Neural progenitor cell (in vitro differentiated cells): Measurements from ENCODE around the gene LTBP3. TPM values are rescaled to one million over a fixed set of nuclear protein-coding genes. Genes with fewer than 3 reads are reported as not detected.

ENCODE experiments used
- DNase-seq: peaks from one replicate; pipeline ENCODE4 v3.0.0-alpha.2; 2016; ENCODE audit warnings: low spot score
- H2AFZ ChIP-seq: fragments of 200-600 bp; sonication (generic); replicated peaks from 2 replicates; pipeline ENCODE4 v1.6.1; 2016; ENCODE audit warnings: antibody characterized with exemption
- H3F3A ChIP-seq: fragments of 200-600 bp; sonication (generic); 2 replicates; pipeline ENCODE4 v1.6.1; 2016; ENCODE audit warnings: antibody characterized with exemption, low read depth
- H3K27ac ChIP-seq: fragments of 200-600 bp; sonication (generic); 2 replicates; pipeline ENCODE4 v1.5.1; 2016; ENCODE audit warnings: mild to moderate bottlenecking
- H3K27me3 ChIP-seq: fragments of 200-600 bp; sonication (generic); 2 replicates; pipeline ENCODE4 v1.6.1; 2016; ENCODE audit warnings: mild to moderate bottlenecking, moderate library complexity
- H3K36me3 ChIP-seq: fragments of 200-600 bp; sonication (generic); 2 replicates; pipeline ENCODE4 v1.5.1; 2016
- H3K4me1 ChIP-seq: fragments of 200-600 bp; sonication (generic); 2 replicates; pipeline ENCODE4 v1.6.1; 2016; ENCODE audit warnings: mixed run types
- H3K4me2 ChIP-seq: fragments of 200-600 bp; sonication (generic); 2 replicates; pipeline ENCODE4 v1.6.1; 2016
- H3K4me3 ChIP-seq: fragments of 200-600 bp; sonication (generic); 2 replicates; pipeline ENCODE4 v1.5.1; 2016
- H3K79me2 ChIP-seq: fragments of 200-600 bp; sonication (generic); 2 replicates; pipeline ENCODE4 v1.6.1; 2016; ENCODE audit warnings: low read depth
- H3K9ac ChIP-seq: fragments of 200-600 bp; sonication (generic); 2 replicates; pipeline ENCODE4 v1.6.1; 2016
- H3K9me3 ChIP-seq: fragments of 200-600 bp; sonication (generic); 2 replicates; pipeline ENCODE4 v1.5.1; 2016; ENCODE audit warnings: low read depth
- H4K20me1 ChIP-seq: fragments of 200-600 bp; sonication (generic); 2 replicates; pipeline ENCODE4 v1.6.1; 2016; ENCODE audit warnings: low read depth
- H3K27ac Mint-ChIP-seq: 3 replicates; pipeline ENCODE4 v1.8.0; 2021; ENCODE audit warnings: mixed read lengths
- H3K27me3 Mint-ChIP-seq: 2 replicates; pipeline ENCODE4 v1.8.0; 2022; ENCODE audit warnings: low read depth, mild to moderate bottlenecking, inconsistent platforms, moderate library complexity, mixed read lengths; ENCODE audit not compliant: insufficient read depth
- H3K36me3 Mint-ChIP-seq: 3 replicates; pipeline ENCODE4 v1.8.0; 2021; ENCODE audit warnings: mixed read lengths
- H3K4me1 Mint-ChIP-seq: 3 replicates; pipeline ENCODE4 v1.8.0; 2021; ENCODE audit warnings: mixed read lengths
- H3K4me3 Mint-ChIP-seq: 3 replicates; pipeline ENCODE4 v1.8.0; 2021; ENCODE audit warnings: mild to moderate bottlenecking, moderate library complexity, mixed read lengths
- H3K9me3 Mint-ChIP-seq: 3 replicates; pipeline ENCODE4 v1.8.0; 2020; ENCODE audit warnings: mixed read lengths
- EZH2 ChIP-seq: fragments of 200-600 bp; sonication (generic); IDR thresholded peaks from 2 replicates; pipeline ENCODE4 v1.6.1; 2017; ENCODE audit warnings: antibody characterized with exemption, mild to moderate bottlenecking, moderate library complexity
- EZH2phosphoT487 ChIP-seq: fragments of 200-600 bp; sonication (generic); IDR thresholded peaks from 2 replicates; pipeline ENCODE4 v1.6.1; 2017; ENCODE audit warnings: antibody characterized with exemption
- total RNA-seq: library from RNA; depleted of rRNA; stranded (reverse); fragments of >200 nt; gene quantifications from 2 replicates; pipeline ENCODE4 v1.2.3, GENCODE V29; 2015; ENCODE audit warnings: low replicate concordance
- TF ChIP-seq, protein P1 (sequence below): fragments of 200-600 bp; sonication (generic); IDR thresholded peaks from 2 replicates; pipeline ENCODE4 v1.5.1; 2017; ENCODE audit warnings: antibody characterized with exemption, mild to moderate bottlenecking

The LTBP3 gene
- total RNA-seq, 1 donor from 2014 or later: 1.2 TPM

DNA sequence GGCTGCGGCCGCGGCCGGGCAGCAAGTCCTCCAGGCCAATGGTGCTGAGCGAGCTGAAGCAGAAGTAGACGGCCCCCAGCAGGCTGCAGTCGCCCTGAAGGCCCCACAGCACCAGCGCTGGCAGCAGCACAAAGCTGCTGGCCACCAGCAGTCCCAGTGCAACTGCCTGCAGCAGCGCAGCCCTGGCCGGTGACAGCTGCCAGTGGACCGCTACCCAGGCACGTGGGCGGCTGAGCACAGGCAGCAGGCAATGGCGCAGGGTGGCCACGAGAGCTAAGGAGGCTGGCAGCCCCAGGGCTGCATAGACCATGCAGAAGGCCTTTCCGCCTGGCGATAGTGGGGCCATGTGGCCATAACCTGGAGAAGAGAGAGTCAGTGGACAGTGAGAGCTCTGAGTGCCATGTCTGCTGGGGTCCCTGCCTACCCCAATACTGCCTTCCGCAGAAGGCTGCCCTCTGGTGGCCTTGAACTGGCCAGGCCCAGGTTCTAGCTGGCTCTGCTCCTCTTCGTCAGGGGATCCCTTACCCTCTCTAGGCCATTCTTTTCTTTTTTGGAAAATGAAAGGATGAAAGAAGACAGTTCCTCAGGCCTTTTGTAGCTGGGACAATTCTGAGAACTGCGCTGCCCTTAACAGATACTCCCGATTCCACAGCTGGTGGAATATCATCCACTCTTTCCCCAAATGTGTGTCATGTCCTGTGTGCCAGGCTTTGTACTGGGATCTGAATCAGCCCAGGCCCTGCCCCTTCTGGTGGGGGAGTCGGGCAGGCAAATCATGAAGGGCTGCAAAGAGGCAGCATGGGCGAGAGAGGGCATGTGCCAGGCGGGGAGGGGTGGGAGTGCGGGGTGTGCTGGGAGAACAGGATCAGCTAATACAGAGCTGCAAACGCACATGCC, 35.6 kb upstream of the LTBP3 start:
- Histone ChIP-seq H3K79me2 (no peaks in the 10 kb centered on the region), H3K4me1 (peaks cover 14% of the 10 kb centered on the region), H3K27me3 (peaks cover 48% of the 10 kb centered on the region), H3K4me3 (no peak overlapping the region), H4K20me1 (no peaks in the 10 kb centered on the region), H3K9ac (no peak overlapping the region), H3K4me2 (no peak overlapping the region), H3K9me3 (no peaks in the 10 kb centered on the region), H3K27ac (no peak overlapping the region), H3F3A (peaks cover 37% of the 10 kb centered on the region), H2AFZ (no peak overlapping the region), H3K36me3 (no peaks in the 10 kb centered on the region)
- no peak overlapping the region for H3K4me3 Mint-ChIP-seq
- DNase-seq: peak; percentile 73
- H3K36me3 Mint-ChIP-seq: peaks cover 5% of the 10 kb centered on the region
- H3K27me3 Mint-ChIP-seq: peaks cover 27% of the 10 kb centered on the region
- H3K9me3 Mint-ChIP-seq: no peaks in the 10 kb centered on the region
- TF ChIP-seq EZH2: no peak
- TF ChIP-seq, protein P1, sequence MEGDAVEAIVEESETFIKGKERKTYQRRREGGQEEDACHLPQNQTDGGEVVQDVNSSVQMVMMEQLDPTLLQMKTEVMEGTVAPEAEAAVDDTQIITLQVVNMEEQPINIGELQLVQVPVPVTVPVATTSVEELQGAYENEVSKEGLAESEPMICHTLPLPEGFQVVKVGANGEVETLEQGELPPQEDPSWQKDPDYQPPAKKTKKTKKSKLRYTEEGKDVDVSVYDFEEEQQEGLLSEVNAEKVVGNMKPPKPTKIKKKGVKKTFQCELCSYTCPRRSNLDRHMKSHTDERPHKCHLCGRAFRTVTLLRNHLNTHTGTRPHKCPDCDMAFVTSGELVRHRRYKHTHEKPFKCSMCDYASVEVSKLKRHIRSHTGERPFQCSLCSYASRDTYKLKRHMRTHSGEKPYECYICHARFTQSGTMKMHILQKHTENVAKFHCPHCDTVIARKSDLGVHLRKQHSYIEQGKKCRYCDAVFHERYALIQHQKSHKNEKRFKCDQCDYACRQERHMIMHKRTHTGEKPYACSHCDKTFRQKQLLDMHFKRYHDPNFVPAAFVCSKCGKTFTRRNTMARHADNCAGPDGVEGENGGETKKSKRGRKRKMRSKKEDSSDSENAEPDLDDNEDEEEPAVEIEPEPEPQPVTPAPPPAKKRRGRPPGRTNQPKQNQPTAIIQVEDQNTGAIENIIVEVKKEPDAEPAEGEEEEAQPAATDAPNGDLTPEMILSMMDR: peak; percentile 70
- H3K27ac Mint-ChIP-seq: no peak overlapping the region
- H3K4me1 Mint-ChIP-seq: peaks cover 11% of the 10 kb centered on the region

DNA sequence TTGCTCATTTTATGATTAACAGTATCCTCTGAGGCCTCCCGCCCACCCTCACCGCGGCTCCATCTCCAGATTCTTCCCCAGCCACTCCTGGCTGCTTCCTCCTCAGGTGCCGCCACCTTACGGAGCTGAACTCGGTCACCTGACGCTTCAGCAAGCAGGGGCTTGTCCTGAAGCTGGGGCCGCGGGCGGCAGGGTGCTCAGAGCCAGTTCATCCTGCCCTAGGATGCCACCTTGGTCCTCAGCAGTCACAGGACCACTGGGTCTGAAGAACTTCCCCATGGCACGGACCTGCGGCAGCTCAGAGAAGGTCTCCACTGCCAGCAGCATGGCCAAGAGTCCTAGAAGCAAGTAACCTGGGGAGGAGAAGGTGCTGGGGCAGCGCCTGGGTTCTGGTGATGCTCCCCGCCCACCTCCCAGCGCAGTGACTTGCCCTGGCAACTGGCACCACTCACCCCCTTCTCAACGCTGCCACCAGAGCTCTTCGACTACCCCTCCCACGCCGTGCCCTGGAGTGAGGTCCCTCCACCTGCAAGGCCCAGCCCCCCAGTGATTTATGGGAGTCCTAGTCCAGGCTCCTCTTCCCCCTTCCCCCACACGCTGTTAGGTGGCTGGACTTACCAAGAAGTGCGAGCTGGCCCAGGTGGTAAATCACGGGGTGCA, 34.8 kb upstream of the LTBP3 start:
- no peaks in the 10 kb centered on the region for H3K79me2 ChIP-seq
- Mint-ChIP-seq H3K27me3 (peaks cover 27% of the 10 kb centered on the region), H3K36me3 (peaks cover 5% of the 10 kb centered on the region), H3K27ac (no peak overlapping the region), H3K9me3 (no peaks in the 10 kb centered on the region), H3K4me1 (peaks cover 18% of the 10 kb centered on the region), H3K4me3 (no peak overlapping the region)
- no peaks in the 10 kb centered on the region for H3K9me3 ChIP-seq
- H3F3A ChIP-seq: peaks cover 37% of the 10 kb centered on the region
- peak overlapping the region; percentile 54 for H3K4me3 ChIP-seq
- DNase-seq: no peak
- H3K4me2 ChIP-seq: peak overlapping the region; percentile 89
- no peaks in the 10 kb centered on the region for H3K36me3 ChIP-seq
- no peak overlapping the region for H3K27ac ChIP-seq
- H3K4me1 ChIP-seq: peaks cover 14% of the 10 kb centered on the region
- TF ChIP-seq, protein P1: no peak
- no peaks in the 10 kb centered on the region for H4K20me1 ChIP-seq
- H3K9ac ChIP-seq: no peak overlapping the region
- H2AFZ ChIP-seq: no peak overlapping the region
- peaks cover 48% of the 10 kb centered on the region for H3K27me3 ChIP-seq

DNA sequence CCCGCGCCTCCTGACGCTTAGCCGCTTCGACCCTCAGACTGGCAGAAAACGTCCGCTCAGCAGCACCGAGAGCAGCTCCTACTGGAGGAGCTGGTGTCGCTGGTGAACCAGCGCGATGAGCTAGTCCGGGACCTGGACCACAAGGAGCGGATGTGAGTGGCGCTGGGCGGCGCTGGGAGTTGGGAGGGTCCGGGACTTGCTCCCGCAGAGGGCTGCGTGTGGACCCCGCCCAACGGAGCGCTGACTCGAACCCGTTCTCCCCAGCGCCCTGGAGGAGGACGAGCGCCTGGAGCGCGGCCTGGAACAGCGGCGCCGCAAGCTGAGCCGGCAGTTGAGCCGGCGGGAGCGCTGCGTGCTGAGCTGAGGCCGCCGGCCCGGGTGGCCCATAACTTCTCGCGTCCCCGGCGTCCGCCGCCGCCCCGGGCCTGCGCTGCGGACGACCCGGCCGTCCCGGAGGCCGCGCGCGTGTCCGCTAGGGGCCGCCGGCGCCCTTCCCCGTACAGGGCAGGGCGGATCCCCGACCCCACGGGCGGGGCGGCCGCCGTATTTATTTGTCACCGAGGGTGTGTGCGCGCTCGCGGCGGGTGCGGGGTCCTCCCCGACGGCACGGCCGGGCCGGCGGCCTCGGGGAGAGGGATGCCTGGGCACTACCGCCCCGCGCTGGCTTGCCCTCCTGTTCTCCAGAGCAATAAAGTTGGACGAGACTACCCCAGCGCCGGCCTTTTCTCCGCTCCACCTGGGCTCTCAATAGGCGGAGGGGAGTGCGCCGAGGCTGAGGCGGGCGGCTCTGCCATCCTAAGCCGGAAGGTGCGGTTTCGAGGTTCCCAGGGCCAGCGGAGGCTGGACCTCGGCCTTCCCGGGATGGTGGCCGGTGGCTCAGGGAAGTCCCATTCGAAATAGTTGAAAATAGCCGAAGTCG, 34.0 kb upstream of the LTBP3 start:
- Histone ChIP-seq H3K79me2 (no peaks in the 10 kb centered on the region), H4K20me1 (no peaks in the 10 kb centered on the region), H3K27me3 (peaks cover 54% of the 10 kb centered on the region), H3K4me1 (peaks cover 14% of the 10 kb centered on the region), H3F3A (peaks cover 37% of the 10 kb centered on the region), H3K4me2 (peak overlapping the region; percentile 89), H3K9ac (no peak overlapping the region), H3K9me3 (no peaks in the 10 kb centered on the region), H2AFZ (peak overlapping the region; percentile 59), H3K27ac (no peak overlapping the region), H3K36me3 (no peaks in the 10 kb centered on the region), H3K4me3 (peak overlapping the region; percentile 54)
- Mint-ChIP-seq H3K36me3 (peaks cover 3% of the 10 kb centered on the region), H3K4me3 (peak overlapping the region; percentile 72), H3K9me3 (no peaks in the 10 kb centered on the region), H3K4me1 (peaks cover 21% of the 10 kb centered on the region), H3K27me3 (peaks cover 26% of the 10 kb centered on the region), H3K27ac (no peak overlapping the region)
- TF ChIP-seq EZH2phosphoT487: peak; percentile 64
- TF ChIP-seq, protein P1: peak; percentile 54
- TF ChIP-seq EZH2: peak; percentile 83
- DNase-seq: peak; percentile 87
